HepG2 (cell line): Measurements from ENCODE around the gene INSIG1. TPM values are rescaled to one million over a fixed set of nuclear protein-coding genes. Genes with fewer than 3 reads are reported as not detected.

ENCODE experiments used
- ATAC-seq: fragments of 200-7000 bp; cut with Tn5 transposase; 3 replicates; pipeline ENCODE4 v1.9.1; 2020; ENCODE audit warnings: mild to moderate bottlenecking, moderate library complexity
- BruUV-seq: library from RNA; stranded (reverse); fragments of 400-500 nt; replicated peaks from 2 replicates; lab custom pipeline; 2021; lab: Mats Ljungman, UMichigan
- CTCF ChIA-PET: fragments of 300-600 bp; formaldehyde crosslinking; extraction: SDS; loops from one replicate; lab custom pipeline; 2021; ENCODE audit warnings: low total read pairs, inconsistent platforms, low intra/inter-chr PET ratio; lab: Yijun Ruan, JAX
- POLR2A ChIA-PET: fragments of 350-600 bp; sonication (Branson Sonifier 250); formaldehyde crosslinking; loops from one replicate; lab custom pipeline; 2020; ENCODE audit warnings: antibody characterized with exemption, inconsistent platforms; lab: Yijun Ruan, JAX
- DNase-seq: peaks from one replicate; pipeline ENCODE4 v3.0.0-alpha.2; 2015; ENCODE audit warnings: low spot score
- FAIRE-seq: peaks from 3 replicates; lab custom pipeline; 2011; peaks lifted over from hg19 to GRCh38; lab: Jason Lieb, UNC
- H2AFZ ChIP-seq: one replicate; pipeline ENCODE4 v1.6.1; 2011; ENCODE audit warnings: low read length, inconsistent platforms
- H3K27ac ChIP-seq: fragments of 300-600 bp; 3 replicates; pipeline ENCODE4 v1.8.0; 2011; ENCODE audit warnings: mixed run types, mild to moderate bottlenecking, mixed read lengths, low read length, inconsistent platforms; ENCODE audit not compliant: insufficient read depth; ENCODE audit errors: extremely low read length
- H3K27me3 ChIP-seq, 2 experiments: fragments of 200-600 bp in 1 of 2; 2 replicates in 1 of 2; 3 replicates in 1 of 2; pipeline versions ENCODE4 v1.6.0 to v1.8.0; 2011; ENCODE audit warnings: low read length in 2 of 2, mild to moderate bottlenecking in 2 of 2, moderate library complexity in 2 of 2, inconsistent platforms in 1 of 2; ENCODE audit not compliant: insufficient read depth in 2 of 2, control insufficient read depth in 1 of 2
- H3K36me3 ChIP-seq, 2 experiments: fragments of 200-600 bp in 1 of 2; replicated peaks in 1 of 2; 2 replicates in 1 of 2; 3 replicates in 1 of 2; pipeline versions ENCODE4 v1.5.1 to v1.8.0; 2011; ENCODE audit warnings: low read length in 2 of 2, inconsistent platforms in 1 of 2; ENCODE audit not compliant: insufficient read depth in 2 of 2, control insufficient read depth in 1 of 2
- H3K4me1 ChIP-seq: 2 replicates; pipeline ENCODE4 v1.5.1; 2012; ENCODE audit warnings: low read length, inconsistent platforms; ENCODE audit not compliant: insufficient read depth
- H3K4me2 ChIP-seq: 2 replicates; pipeline ENCODE4 v1.6.0; 2011; ENCODE audit warnings: low read depth, low read length, inconsistent platforms
- H3K4me3 ChIP-seq, 3 experiments: fragments of 200-600 bp in 1 of 3; sonication (generic), shearing (Covaris generic) in 1 of 3; replicated peaks in 1 of 3; 2 replicates each; pipeline ENCODE4 v1.5.1; 2011 to 2016; ENCODE audit warnings: low read length in 3 of 3, inconsistent platforms in 2 of 3, low read depth in 2 of 3, mild to moderate bottlenecking in 2 of 3, control low read depth in 1 of 3, mixed read lengths in 1 of 3; ENCODE audit not compliant: insufficient read depth in 1 of 3
- H3K79me2 ChIP-seq: one replicate; pipeline ENCODE4 v1.6.1; 2011; ENCODE audit warnings: low read length, inconsistent platforms; ENCODE audit not compliant: insufficient read depth
- H3K9ac ChIP-seq: 2 replicates; pipeline ENCODE4 v1.6.0; 2011; ENCODE audit warnings: mild to moderate bottlenecking, low read depth, low read length, inconsistent platforms; ENCODE audit not compliant: insufficient read depth
- H3K9me3 ChIP-seq: 2 replicates; pipeline ENCODE4 v1.5.1; 2012; ENCODE audit warnings: mild to moderate bottlenecking, low read length
- H4K20me1 ChIP-seq: 2 replicates; pipeline ENCODE4 v1.6.0; 2011; ENCODE audit warnings: inconsistent platforms, mild to moderate bottlenecking, low read length, moderate library complexity; ENCODE audit not compliant: insufficient read depth
- ARID4A ChIP-seq: sonication (generic); formaldehyde crosslinking; IDR thresholded peaks from 2 replicates; pipeline ENCODE4 v1.5.0; 2020; ENCODE audit warnings: mild to moderate bottlenecking, missing genetic modification reagents, borderline replicate concordance
- FOXA3 ChIP-seq: IDR thresholded peaks from 2 replicates; pipeline ENCODE4 v1.6.1; 2016; ENCODE audit warnings: missing genetic modification reagents, missing compliant biosample characterization
- MLXIP ChIP-seq: sonication (generic); formaldehyde crosslinking; IDR thresholded peaks from 2 replicates; pipeline ENCODE4 v1.9.0; 2021; ENCODE audit warnings: missing genetic modification reagents, borderline replicate concordance
- PRMT3 ChIP-seq: sonication (generic); formaldehyde crosslinking; IDR thresholded peaks from 2 replicates; pipeline ENCODE4 v1.8.1; 2022; ENCODE audit warnings: low read depth, mild to moderate bottlenecking, moderate library complexity, missing genetic modification reagents, borderline replicate concordance
- SRY ChIP-seq: sonication (generic); formaldehyde crosslinking; IDR thresholded peaks from 2 replicates; pipeline ENCODE4 v1.8.0; 2022; ENCODE audit warnings: mild to moderate bottlenecking, missing genetic modification reagents
- TEAD2 ChIP-seq: sonication (generic); formaldehyde crosslinking; IDR thresholded peaks from 2 replicates; pipeline ENCODE4 v1.9.0; 2021; ENCODE audit warnings: missing genetic modification reagents
- ZBTB21 ChIP-seq: sonication (generic); formaldehyde crosslinking; IDR thresholded peaks from 2 replicates; pipeline ENCODE4 v1.4.0; 2020; ENCODE audit warnings: missing genetic modification reagents
- ZNF563 ChIP-seq: sonication (generic); formaldehyde crosslinking; IDR thresholded peaks from 2 replicates; pipeline ENCODE4 v1.8.0; 2022; ENCODE audit warnings: mild to moderate bottlenecking, moderate library complexity, missing genetic modification reagents
- ZNF652 ChIP-seq: IDR thresholded peaks from 2 replicates; pipeline ENCODE4 v1.6.1; 2016; ENCODE audit warnings: low read depth, borderline replicate concordance
- ZNF704 ChIP-seq: sonication (generic); formaldehyde crosslinking; IDR thresholded peaks from 2 replicates; pipeline ENCODE4 v1.8.1; 2023; ENCODE audit warnings: mild to moderate bottlenecking, inconsistent platforms, moderate library complexity, missing genetic modification reagents, borderline replicate concordance
- ZNF816 ChIP-seq: sonication (generic); formaldehyde crosslinking; IDR thresholded peaks from 2 replicates; pipeline ENCODE4 v1.8.0; 2022; ENCODE audit warnings: missing genetic modification reagents, mild to moderate bottlenecking, borderline replicate concordance
- WGBS: methylation state at CpG from one replicate; pipeline ENCODE4 v1.1.6; 2017; ENCODE audit warnings: low lambda C conversion rate; 5-methylcytosine and 5-hydroxymethylcytosine counted together
- in situ Hi-C: cut with HindIII; loops from 2 replicates; pipeline ENCODE4 v1.10.0; 2017; ENCODE audit warnings: low pct_unique_long_range_greater_than_20kb; ENCODE audit not compliant: extremely low pct_ligation_motif_present
- intact Hi-C: fragments of 100-400 bp; cut with micrococcal nuclease; formaldehyde crosslinking; loops from one replicate; pipeline ENCODE4 v1.10.0; 2022; ENCODE audit not compliant: unreplicated experiment
- polyA plus RNA-seq, 8 experiments: library from polyadenylated mRNA; depleted of rRNA in 3 of 8; stranded (reverse) in 7 of 8; unstranded in 1 of 8; fragments of >200 nt; fragmentation: Illumina TruSeq in 4 of 8; extraction: Trizol in 4 of 8; gene quantifications; 2 replicates each; pipeline versions ENCODE4 v1.2.1 to v1.2.3, GENCODE V29; 2011 to 2016; ENCODE audit warnings: low read depth in 4 of 8, missing spikeins in 1 of 8, mixed read lengths in 1 of 8; ENCODE audit not compliant: insufficient read depth in 1 of 8
- total RNA-seq, 5 experiments: library from RNA; depleted of rRNA; stranded (reverse); fragments of >200 nt; fragmentation: Illumina TruSeq; extraction: Trizol; gene quantifications; 2 replicates each; pipeline ENCODE4 v1.2.3, GENCODE V29; 2016; ENCODE audit warnings: low read depth in 1 of 5
- TF ChIP-seq, protein P1 (sequence below): IDR thresholded peaks from 2 replicates; pipeline ENCODE4 v1.6.1; 2016; ENCODE audit warnings: mild to moderate bottlenecking, missing biosample characterization, missing genetic modification reagents
- TF ChIP-seq, protein P2 (sequence below): sonication (generic); formaldehyde crosslinking; IDR thresholded peaks from 2 replicates; pipeline ENCODE4 v1.8.1; 2023; ENCODE audit warnings: missing genetic modification reagents, inconsistent platforms, borderline replicate concordance

Gene INSIG1
- total and polyA plus RNA-seq, 2 of the 13 experiments (the other 11 are each of a cell fraction or from before 2014, with no cell fraction given) = 0.07 to 0.11 TPM

DNA sequence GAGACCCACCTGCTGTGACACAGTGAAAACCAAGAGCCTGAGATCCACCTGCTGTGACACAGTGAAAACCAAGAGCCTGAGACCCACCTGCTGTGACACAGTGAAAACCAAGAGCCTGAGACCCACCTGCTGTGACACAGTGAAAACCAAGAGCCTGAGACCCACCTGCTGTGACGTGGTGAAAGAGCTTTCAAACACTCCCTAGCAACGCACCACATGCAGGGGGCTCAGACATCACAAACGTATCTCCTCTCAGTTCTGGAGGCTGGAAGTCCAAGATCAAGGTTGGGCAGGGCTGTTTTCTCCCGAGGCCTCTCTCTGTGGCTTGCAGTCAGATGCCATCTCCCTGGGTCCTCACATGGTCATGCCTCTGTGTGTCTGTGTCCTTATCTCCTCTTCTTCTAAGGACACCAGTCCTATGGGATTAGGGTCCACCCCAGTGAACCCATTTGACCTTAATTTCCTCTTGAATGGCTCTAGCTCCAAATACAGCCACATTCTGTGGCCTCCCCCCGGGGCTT, 43.8 kb downstream of the INSIG1 start:
- intact Hi-C loops = no loop called here
- Histone ChIP-seq H3K27me3 (peaks cover 4 to 40% of the 10 kb centered on the region in 2 experiments; a peak in 4 of 5 replicates), H2AFZ (no peak overlapping the region), H4K20me1 (no peaks in the 10 kb centered on the region), H3K4me1 (peaks cover 7% of the 10 kb centered on the region; the same call in 1 of the 2 replicates), H3K9ac (no peak overlapping the region), H3K27ac (no peak overlapping the region), H3K36me3 (no peaks in the 10 kb centered on the region), H3K9me3 (no peaks in the 10 kb centered on the region), H3K4me3 (no peak overlapping the region), H3K79me2 (no peaks in the 10 kb centered on the region), H3K4me2 (no peak overlapping the region)
- in situ Hi-C loops = loop anchor here (5.0 kb wide), 1 partner anchor 149 kb away; no protein-coding TSS in a partner anchor
- BruUV-seq = no TSS peak
- 12% methylated on average over 4 of the region's 5 CpGs for WGBS
- ChIA-PET POLR2A (no interaction called here), CTCF (no interaction called here)
- ATAC-seq = no peak
- no peak for FAIRE-seq
- DNase-seq = no peak
- TF ChIP-seq MLXIP (CRISPR knock-in tag) (no peak), ZNF816 (CRISPR knock-in tag) (no peak), FOXA3 (CRISPR knock-in tag) (no peak), ZNF652 (CRISPR knock-in tag) (no peak), PRMT3 (CRISPR knock-in tag) (no peak), ZNF704 (CRISPR knock-in tag) (no peak), ZBTB21 (CRISPR knock-in tag) (no peak), TEAD2 (CRISPR knock-in tag) (no peak), ARID4A (CRISPR knock-in tag) (no peak), SRY (CRISPR knock-in tag) (no peak), ZNF563 (no peak)
- TF ChIP-seq, protein P1, sequence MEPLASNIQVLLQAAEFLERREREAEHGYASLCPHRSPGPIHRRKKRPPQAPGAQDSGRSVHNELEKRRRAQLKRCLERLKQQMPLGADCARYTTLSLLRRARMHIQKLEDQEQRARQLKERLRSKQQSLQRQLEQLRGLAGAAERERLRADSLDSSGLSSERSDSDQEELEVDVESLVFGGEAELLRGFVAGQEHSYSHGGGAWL (CRISPR knock-in tag) = no peak
- TF ChIP-seq, protein P2, sequence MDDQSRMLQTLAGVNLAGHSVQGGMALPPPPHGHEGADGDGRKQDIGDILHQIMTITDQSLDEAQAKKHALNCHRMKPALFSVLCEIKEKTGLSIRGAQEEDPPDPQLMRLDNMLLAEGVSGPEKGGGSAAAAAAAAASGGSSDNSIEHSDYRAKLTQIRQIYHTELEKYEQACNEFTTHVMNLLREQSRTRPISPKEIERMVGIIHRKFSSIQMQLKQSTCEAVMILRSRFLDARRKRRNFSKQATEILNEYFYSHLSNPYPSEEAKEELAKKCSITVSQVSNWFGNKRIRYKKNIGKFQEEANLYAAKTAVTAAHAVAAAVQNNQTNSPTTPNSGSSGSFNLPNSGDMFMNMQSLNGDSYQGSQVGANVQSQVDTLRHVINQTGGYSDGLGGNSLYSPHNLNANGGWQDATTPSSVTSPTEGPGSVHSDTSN (CRISPR knock-in tag) = no peak
